Endothelial cell of umbilical vein (primary cell): ENCODE data around the gene RAC2. TPM values are rescaled to one million over a fixed set of nuclear protein-coding genes. Genes with fewer than 3 reads are reported as not detected.

Source experiments
- BruUV-seq: library from RNA; stranded (reverse); fragments of 400-500 nt; replicated peaks from 2 replicates; lab custom pipeline; 2021; lab: Mats Ljungman, UMichigan
- CTCF ChIA-PET: fragments of 300-600, 350-600 bp; sonication (Branson Sonifier 250); formaldehyde crosslinking; loops from one replicate; lab custom pipeline; 2021; ENCODE audit warnings: antibody characterized with exemption, inconsistent platforms; lab: Charles Lee
- POLR2A ChIA-PET: fragments of 300-600, 350-600 bp; sonication (Branson Sonifier 250); formaldehyde crosslinking; loops from one replicate; lab custom pipeline; 2021; ENCODE audit warnings: antibody characterized with exemption, inconsistent platforms; lab: Charles Lee
- DNase-seq: peaks from one replicate; pipeline ENCODE4 v3.0.0-alpha.2; 2011; ENCODE audit warnings: low read depth, low spot score
- FAIRE-seq: peaks from 2 replicates; lab custom pipeline; 2011; peaks lifted over from hg19 to GRCh38; lab: Jason Lieb, UNC
- H2AFZ ChIP-seq: 2 replicates; pipeline ENCODE4 v1.6.0; 2012; ENCODE audit warnings: low read depth, low read length, control low read depth, inconsistent platforms
- H3K27ac ChIP-seq: 2 replicates; pipeline ENCODE4 v1.5.1; 2011; ENCODE audit warnings: low read depth, mild to moderate bottlenecking, control low read depth, low read length, moderate library complexity; ENCODE audit not compliant: insufficient read depth
- H3K27me3 ChIP-seq, 2 experiments: 2 replicates each; pipeline versions ENCODE4 v1.6.0 to v1.6.1; 2011; ENCODE audit warnings: low read length in 2 of 2, mixed read lengths in 1 of 2; ENCODE audit not compliant: control insufficient read depth in 2 of 2, insufficient read depth in 2 of 2
- H3K36me3 ChIP-seq, 2 experiments: 2 replicates in 1 of 2; 3 replicates in 1 of 2; pipeline ENCODE4 v1.5.1; 2011; ENCODE audit warnings: low read length in 2 of 2, mild to moderate bottlenecking in 1 of 2, moderate library complexity in 1 of 2; ENCODE audit not compliant: control insufficient read depth in 2 of 2, insufficient read depth in 2 of 2; ENCODE audit errors: extremely low read depth in 1 of 2
- H3K4me1 ChIP-seq: 3 replicates; pipeline ENCODE4 v1.5.1; 2011; ENCODE audit warnings: mild to moderate bottlenecking, low read length; ENCODE audit not compliant: control insufficient read depth, insufficient read depth; ENCODE audit errors: extremely low read depth
- H3K4me2 ChIP-seq: 2 replicates; pipeline ENCODE4 v1.6.1; 2011; ENCODE audit warnings: low read length, control low read depth, mixed read lengths; ENCODE audit not compliant: insufficient read depth
- H3K4me3 ChIP-seq, 3 experiments: fragments of 200-600 bp in 1 of 3; sonication (generic), shearing (Covaris generic) in 1 of 3; replicated peaks in 1 of 3; 2 replicates each; pipeline ENCODE4 v1.5.1; 2011 to 2016; ENCODE audit warnings: control low read depth in 3 of 3, low read length in 3 of 3, mild to moderate bottlenecking in 2 of 3, inconsistent platforms in 1 of 3, low read depth in 1 of 3, moderate library complexity in 1 of 3; ENCODE audit not compliant: insufficient read depth in 1 of 3
- H3K79me2 ChIP-seq: 2 replicates; pipeline ENCODE4 v1.6.0; 2012; ENCODE audit warnings: low read length, inconsistent platforms; ENCODE audit not compliant: control insufficient read depth, insufficient read depth
- H3K9ac ChIP-seq: replicated peaks from 2 replicates; pipeline ENCODE3; 2011; ENCODE audit warnings: low read length, control low read depth; ENCODE audit not compliant: insufficient read depth; ENCODE audit errors: extremely low read depth
- H3K9me1 ChIP-seq: replicated peaks from 3 replicates; pipeline ENCODE4 v1.6.0; 2011; ENCODE audit warnings: mild to moderate bottlenecking, low read length; ENCODE audit not compliant: control insufficient read depth, insufficient read depth; ENCODE audit errors: extremely low read depth
- H3K9me3 ChIP-seq: replicated peaks from 2 replicates; pipeline ENCODE4 v1.5.1; 2012; ENCODE audit warnings: low read length, inconsistent platforms; ENCODE audit not compliant: control insufficient read depth, insufficient read depth
- H4K20me1 ChIP-seq: replicated peaks from 2 replicates; pipeline ENCODE3; 2011; ENCODE audit warnings: mild to moderate bottlenecking, low read length; ENCODE audit not compliant: control insufficient read depth, insufficient read depth; ENCODE audit errors: extremely low read depth
- EZH2 ChIP-seq: IDR thresholded peaks from 2 replicates; pipeline ENCODE4 v1.6.1; 2012; ENCODE audit warnings: borderline replicate concordance, low read depth, mild to moderate bottlenecking, moderate library complexity, low read length, inconsistent platforms; ENCODE audit not compliant: severe bottlenecking
- FOS ChIP-seq: IDR thresholded peaks from 2 replicates; pipeline ENCODE4 v1.6.1; 2011; ENCODE audit warnings: mild to moderate bottlenecking, low read length, moderate library complexity, borderline replicate concordance; ENCODE audit not compliant: insufficient read depth
- JUN ChIP-seq: IDR thresholded peaks from 2 replicates; pipeline ENCODE4 v1.6.1; 2011; ENCODE audit warnings: borderline replicate concordance, low read depth; ENCODE audit not compliant: insufficient read length, insufficient read depth
- POLR2A ChIP-seq: IDR thresholded peaks from 2 replicates; pipeline ENCODE4 v1.6.1; 2012; ENCODE audit warnings: low read depth, mild to moderate bottlenecking, control low read depth, low read length
- dilution Hi-C: fragments of 300-500 bp; cut with MboI; formaldehyde crosslinking; loops from one replicate; pipeline ENCODE4 v1.15.0; 2019; ENCODE audit warnings: low sequenced_read_pairs; ENCODE audit not compliant: extremely low pct_ligation_motif_present
- intact Hi-C: fragments of 100-400 bp; cut with micrococcal nuclease; formaldehyde crosslinking; loops from one replicate; pipeline ENCODE4 v1.10.0; 2022
- polyA plus RNA-seq, 4 experiments: library from polyadenylated mRNA; depleted of rRNA in 3 of 4; stranded (reverse) in 3 of 4; unstranded in 1 of 4; fragments of >200 nt; gene quantifications; 2 replicates each; pipeline versions ENCODE4 v1.2.1 to v1.2.3, GENCODE V29; 2011 to 2012; ENCODE audit warnings: missing spikeins in 1 of 4
- total RNA-seq: library from RNA; stranded (reverse); gene quantifications from 2 replicates; pipeline ENCODE4 v1.2.3, GENCODE V29; 2021
- TF ChIP-seq, protein P1 (sequence below): IDR thresholded peaks from 2 replicates; pipeline ENCODE4 v1.6.1; 2011; ENCODE audit not compliant: insufficient read depth, insufficient read length
- TF ChIP-seq, protein P2 (sequence below), 2 donors: IDR thresholded peaks; 1 replicate in 1 of 2; 2 replicates in 1 of 2; pipeline ENCODE4 v1.5.1; 2011; ENCODE audit warnings: low read length in 2 of 2, mild to moderate bottlenecking in 2 of 2, moderate library complexity in 2 of 2, control low read depth in 1 of 2, inconsistent platforms in 1 of 2, low read depth in 1 of 2; ENCODE audit not compliant: insufficient read depth in 1 of 2; ENCODE audit errors: extremely low read depth in 1 of 2

RAC2 gene
- total and polyA plus RNA-seq, 2 donors (not counting 3 experiments of a cell fraction or from before 2014, with no cell fraction given) = 122 to 181 TPM

DNA sequence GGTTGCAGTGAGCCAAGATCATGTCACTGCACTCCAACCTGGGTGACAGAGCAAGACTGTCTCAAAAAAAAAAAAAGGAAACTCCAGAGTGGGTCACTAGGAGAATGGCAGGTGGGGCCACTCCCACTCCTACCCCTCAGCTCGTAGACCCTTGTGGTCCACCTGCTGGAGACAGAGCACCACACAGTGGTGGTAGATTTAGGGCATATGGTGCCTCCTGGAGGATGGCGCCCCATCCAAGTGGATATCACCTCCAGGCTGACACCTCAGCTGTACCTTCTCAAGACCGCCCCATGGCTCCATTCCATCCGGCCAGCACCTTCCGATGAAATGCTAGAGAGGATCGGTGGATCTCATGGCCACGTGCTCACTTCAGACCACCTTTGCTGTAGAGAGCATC is 44.5 kb upstream of the RAC2 start:
- dilution Hi-C loops (no loop called here), intact Hi-C loops (no loop called here)
- no TSS peak for BruUV-seq
- Histone ChIP-seq H3K27me3 (peaks cover 2 to 4% of the 10 kb centered on the region in 2 experiments), H3K79me2 (no peaks in the 10 kb centered on the region), H3K4me3 (no peak overlapping the region), H3K27ac (no peak overlapping the region), H3K9me1 (no peaks in the 10 kb centered on the region), H3K4me1 (no peaks in the 10 kb centered on the region), H2AFZ (no peak overlapping the region), H3K36me3 (no peaks in the 10 kb centered on the region), H4K20me1 (no peaks in the 10 kb centered on the region), H3K9ac (no peak overlapping the region), H3K4me2 (no peak overlapping the region), H3K9me3 (no peaks in the 10 kb centered on the region)
- no peak for DNase-seq
- no peak for FAIRE-seq
- ChIA-PET CTCF (no interaction called here), POLR2A (interaction anchor here (0.7 kb wide), 1 partner anchor 44 kb away, joined by 4 read pairs; no protein-coding TSS in a partner anchor)
- TF ChIP-seq EZH2 (no peak), JUN (no peak), FOS (no peak), POLR2A (no peak)
- TF ChIP-seq, protein P1, sequence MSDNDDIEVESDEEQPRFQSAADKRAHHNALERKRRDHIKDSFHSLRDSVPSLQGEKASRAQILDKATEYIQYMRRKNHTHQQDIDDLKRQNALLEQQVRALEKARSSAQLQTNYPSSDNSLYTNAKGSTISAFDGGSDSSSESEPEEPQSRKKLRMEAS = no peak
- TF ChIP-seq, protein P2, sequence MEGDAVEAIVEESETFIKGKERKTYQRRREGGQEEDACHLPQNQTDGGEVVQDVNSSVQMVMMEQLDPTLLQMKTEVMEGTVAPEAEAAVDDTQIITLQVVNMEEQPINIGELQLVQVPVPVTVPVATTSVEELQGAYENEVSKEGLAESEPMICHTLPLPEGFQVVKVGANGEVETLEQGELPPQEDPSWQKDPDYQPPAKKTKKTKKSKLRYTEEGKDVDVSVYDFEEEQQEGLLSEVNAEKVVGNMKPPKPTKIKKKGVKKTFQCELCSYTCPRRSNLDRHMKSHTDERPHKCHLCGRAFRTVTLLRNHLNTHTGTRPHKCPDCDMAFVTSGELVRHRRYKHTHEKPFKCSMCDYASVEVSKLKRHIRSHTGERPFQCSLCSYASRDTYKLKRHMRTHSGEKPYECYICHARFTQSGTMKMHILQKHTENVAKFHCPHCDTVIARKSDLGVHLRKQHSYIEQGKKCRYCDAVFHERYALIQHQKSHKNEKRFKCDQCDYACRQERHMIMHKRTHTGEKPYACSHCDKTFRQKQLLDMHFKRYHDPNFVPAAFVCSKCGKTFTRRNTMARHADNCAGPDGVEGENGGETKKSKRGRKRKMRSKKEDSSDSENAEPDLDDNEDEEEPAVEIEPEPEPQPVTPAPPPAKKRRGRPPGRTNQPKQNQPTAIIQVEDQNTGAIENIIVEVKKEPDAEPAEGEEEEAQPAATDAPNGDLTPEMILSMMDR (IDR thresholded peaks at IDR 0.05; ENCODE audit: extremely low read depth in 1 of 2, insufficient read depth in 1 of 2, low read depth in 1 of 2, low read length in 2 of 2) = no peak
